Upper lobe of left lung (tissue), 6 donors: ENCODE measurements around the gene N4BP2L2. TPM values are rescaled to one million over a fixed set of nuclear protein-coding genes. Genes with fewer than 3 reads are reported as not detected.

Source experiments
- ATAC-seq, 2 donors: fragments of 200-7000 bp; cut with Tn5 transposase; one replicate each; pipeline ENCODE4 v1.9.1; 2022; ENCODE audit warnings: mild to moderate bottlenecking in 2 of 2, moderate library complexity in 2 of 2; ENCODE audit not compliant: low FRiP score in 2 of 2
- DNase-seq, 2 donors: peaks; one replicate each; pipeline ENCODE4 v3.0.0-alpha.2; 2019 to 2020
- H3K27ac ChIP-seq, 4 donors: fragments of 200-600 bp; sonication (generic); one replicate each; pipeline ENCODE4 v1.5.1; 2016 to 2019
- H3K27me3 ChIP-seq, 4 donors: fragments of 200-600 bp; sonication (generic); one replicate each; pipeline ENCODE4 v1.5.1; 2017 to 2019
- H3K36me3 ChIP-seq, 4 donors: fragments of 200-600 bp; sonication (generic); one replicate each; pipeline ENCODE4 v1.5.1; 2016 to 2019
- H3K4me1 ChIP-seq, 4 donors: fragments of 200-600 bp; sonication (generic); one replicate each; pipeline ENCODE4 v1.5.1; 2018 to 2019
- H3K4me3 ChIP-seq, 4 donors: fragments of 200-600 bp; sonication (generic); one replicate each; pipeline ENCODE4 v1.5.1; 2017 to 2019; ENCODE audit warnings: mild to moderate bottlenecking in 2 of 4, moderate library complexity in 1 of 4
- H3K9me3 ChIP-seq, 4 donors: fragments of 200-600 bp; sonication (generic); one replicate each; pipeline ENCODE4 v1.5.1; 2018 to 2019
- EP300 ChIP-seq, 4 donors: sonication (generic); formaldehyde crosslinking; IDR thresholded peaks; one replicate each; pipeline ENCODE4 v1.5.1; 2017; ENCODE audit warnings: antibody characterized with exemption in 4 of 4, control low read depth in 2 of 4
- POLR2A ChIP-seq, 4 donors: fragments of 450-650 bp; IDR thresholded peaks; one replicate each; pipeline ENCODE4 v1.5.1; 2016 to 2017; ENCODE audit warnings: antibody characterized with exemption in 4 of 4, mild to moderate bottlenecking in 2 of 4
- POLR2AphosphoS5 ChIP-seq, 2 donors: sonication (generic); formaldehyde crosslinking; IDR thresholded peaks; one replicate each; pipeline ENCODE4 v1.5.1; 2017; ENCODE audit warnings: antibody characterized with exemption in 2 of 2
- WGBS, 2 donors: methylation state at CpG; one replicate each; pipeline ENCODE4 v1.1.5; 2017 to 2018; 5-methylcytosine and 5-hydroxymethylcytosine counted together
- total RNA-seq, 6 donors: library from RNA; depleted of rRNA in 4 of 6; stranded (reverse); fragments of >200 nt in 4 of 6; gene quantifications; one replicate each; pipeline versions ENCODE4 v1.1.0 to v1.2.1, GENCODE V29; 2016 to 2021
- TF ChIP-seq, protein P1 (sequence below), 6 experiments: fragments of 450-650 bp in 4 of 6; fragments of 200-600 bp in 2 of 6; sonication (generic) in 2 of 6; IDR thresholded peaks; one replicate each; pipeline ENCODE4 v1.5.1; 2016 to 2019; ENCODE audit warnings: antibody characterized with exemption in 6 of 6
- donor health status: DM: no; HTN: no; CAD: no; lungs with moderate emphysema.
- donor health status: DM: no; HTN: yes; CAD: no; lungs with severe emphysema.

Gene N4BP2L2
- total RNA-seq, 6 donors from 2014 or later, result 93.7 to 583 (median 146) TPM

DNA sequence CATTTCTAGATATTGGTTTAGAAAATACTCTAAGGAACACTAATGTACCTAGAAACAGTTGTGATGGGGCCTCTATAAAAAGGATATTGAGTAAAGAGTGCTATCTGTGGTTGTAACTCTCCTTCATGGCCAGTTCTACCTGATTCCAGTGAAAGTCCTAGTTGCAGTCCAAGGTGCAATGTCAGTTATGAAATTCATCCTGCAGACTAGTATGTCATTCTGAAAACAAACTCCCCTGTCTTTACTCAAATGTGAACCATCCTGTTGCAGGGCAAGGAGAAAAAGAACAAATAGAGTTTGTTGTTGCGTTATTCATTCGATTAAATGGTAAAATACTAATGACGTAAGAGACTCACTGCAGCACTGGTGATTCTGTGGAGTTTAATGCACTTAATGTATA, 92.4 kb downstream of the N4BP2L2 start:
- TF ChIP-seq POLR2AphosphoS5 (IDR thresholded peaks at IDR 0.05), result no peak
- TF ChIP-seq EP300 (IDR thresholded peaks at IDR 0.05), result no peak
- TF ChIP-seq, protein P1, sequence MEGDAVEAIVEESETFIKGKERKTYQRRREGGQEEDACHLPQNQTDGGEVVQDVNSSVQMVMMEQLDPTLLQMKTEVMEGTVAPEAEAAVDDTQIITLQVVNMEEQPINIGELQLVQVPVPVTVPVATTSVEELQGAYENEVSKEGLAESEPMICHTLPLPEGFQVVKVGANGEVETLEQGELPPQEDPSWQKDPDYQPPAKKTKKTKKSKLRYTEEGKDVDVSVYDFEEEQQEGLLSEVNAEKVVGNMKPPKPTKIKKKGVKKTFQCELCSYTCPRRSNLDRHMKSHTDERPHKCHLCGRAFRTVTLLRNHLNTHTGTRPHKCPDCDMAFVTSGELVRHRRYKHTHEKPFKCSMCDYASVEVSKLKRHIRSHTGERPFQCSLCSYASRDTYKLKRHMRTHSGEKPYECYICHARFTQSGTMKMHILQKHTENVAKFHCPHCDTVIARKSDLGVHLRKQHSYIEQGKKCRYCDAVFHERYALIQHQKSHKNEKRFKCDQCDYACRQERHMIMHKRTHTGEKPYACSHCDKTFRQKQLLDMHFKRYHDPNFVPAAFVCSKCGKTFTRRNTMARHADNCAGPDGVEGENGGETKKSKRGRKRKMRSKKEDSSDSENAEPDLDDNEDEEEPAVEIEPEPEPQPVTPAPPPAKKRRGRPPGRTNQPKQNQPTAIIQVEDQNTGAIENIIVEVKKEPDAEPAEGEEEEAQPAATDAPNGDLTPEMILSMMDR (IDR thresholded peaks at IDR 0.05), result no peak
- TF ChIP-seq POLR2A (IDR thresholded peaks at IDR 0.05), result no peak
- Histone ChIP-seq H3K4me3 (no peak overlapping the region), H3K9me3 (no peaks in the 10 kb centered on the region), H3K4me1 (peaks cover 0 to 4% (median 0%) of the 10 kb centered on the region in 4 donors), H3K36me3 (peaks cover 0 to 4% (median 0%) of the 10 kb centered on the region in 4 donors), H3K27me3 (no peaks in the 10 kb centered on the region), H3K27ac (no peak overlapping the region)
- no peak for ATAC-seq
- 84 to 97% methylated on average over 3 of the region's 3 CpGs for WGBS, 2 donors
- no peak for DNase-seq

DNA sequence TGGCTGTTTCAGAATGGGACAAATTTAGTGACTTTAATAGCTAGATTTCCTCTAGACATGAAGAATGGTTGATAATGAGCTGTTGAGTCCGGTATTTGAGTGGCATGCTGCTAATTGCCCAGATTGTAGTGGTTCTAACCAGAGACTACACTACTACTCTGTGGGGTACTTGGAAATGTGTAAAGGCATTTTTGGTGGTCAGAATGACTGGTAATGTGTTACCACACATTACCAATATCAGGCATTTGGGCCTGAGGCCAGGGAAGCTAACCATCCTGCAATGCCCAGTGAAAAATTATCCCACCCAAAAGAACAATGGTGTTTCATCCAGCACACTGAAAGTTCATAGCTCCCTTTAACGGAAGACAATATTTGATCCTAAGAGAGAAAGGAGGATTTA, 93.1 kb downstream of the N4BP2L2 start:
- Histone ChIP-seq H3K27ac (no peak overlapping the region), H3K36me3 (peaks cover 0 to 4% (median 0%) of the 10 kb centered on the region in 4 donors), H3K4me1 (peaks cover 0 to 4% (median 0%) of the 10 kb centered on the region in 4 donors), H3K4me3 (no peak overlapping the region), H3K9me3 (no peaks in the 10 kb centered on the region), H3K27me3 (no peaks in the 10 kb centered on the region)
- TF ChIP-seq POLR2A (IDR thresholded peaks at IDR 0.05) (no peak), POLR2AphosphoS5 (IDR thresholded peaks at IDR 0.05) (no peak), EP300 (IDR thresholded peaks at IDR 0.05) (no peak)
- TF ChIP-seq, protein P1 (IDR thresholded peaks at IDR 0.05), result no peak
- DNase-seq (no peak), ATAC-seq (no peak)
- 95 to 97% methylated on average over 2 of the region's 2 CpGs for WGBS, 2 donors

DNA sequence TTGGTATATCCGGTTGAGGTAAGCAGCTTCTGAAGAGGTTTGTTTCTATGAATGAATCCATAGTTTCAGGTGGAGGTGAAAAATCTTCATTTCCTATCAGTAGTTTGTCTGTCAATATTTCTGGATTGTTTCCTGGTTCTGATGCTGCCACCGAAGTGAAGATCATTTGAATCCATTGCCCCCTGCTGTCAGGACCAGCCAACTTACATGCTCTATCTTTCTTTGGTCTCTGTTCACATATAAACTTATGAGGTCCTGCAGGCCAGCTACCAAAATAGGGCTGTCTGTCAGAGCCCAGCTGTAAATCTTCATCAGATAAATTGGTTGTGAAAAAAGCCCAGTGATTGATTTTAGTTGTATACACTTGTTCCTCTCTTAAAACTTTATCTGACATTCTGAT, 95.5 kb downstream of the N4BP2L2 start:
- WGBS, 2 donors, result 28 to 41% methylated on average over 2 of the region's 2 CpGs
- Histone ChIP-seq H3K9me3 (no peaks in the 10 kb centered on the region), H3K36me3 (peaks cover 0 to 4% (median 0%) of the 10 kb centered on the region in 4 donors), H3K27ac (no peak overlapping the region), H3K4me3 (no peak overlapping the region), H3K27me3 (no peaks in the 10 kb centered on the region), H3K4me1 (peaks cover 0 to 4% (median 0%) of the 10 kb centered on the region in 4 donors)
- no peak for DNase-seq
- no peak for ATAC-seq
- no peak for TF ChIP-seq EP300 (IDR thresholded peaks at IDR 0.05)
- TF ChIP-seq, protein P1 (IDR thresholded peaks at IDR 0.05), result peak in 5 of 6 experiments; percentile 14 to 38 (median 29)

DNA sequence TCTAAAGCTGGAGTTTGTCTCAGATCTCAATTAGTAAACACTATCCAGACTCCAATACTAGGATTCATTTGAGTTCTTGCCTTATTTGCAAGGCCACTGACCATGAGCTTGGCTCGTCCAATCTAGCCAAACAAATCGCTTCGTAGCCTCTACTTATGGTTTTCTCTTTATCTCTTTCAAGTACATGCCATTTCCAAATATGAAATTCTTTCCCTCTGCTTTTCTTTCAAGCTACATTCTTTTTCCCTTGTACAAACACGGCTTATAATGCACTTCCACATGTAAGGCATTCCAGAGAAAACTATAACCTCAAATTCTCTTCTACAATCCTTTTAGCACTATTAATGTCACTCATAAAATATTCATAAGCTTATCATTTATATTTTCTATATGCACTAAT, 99.7 kb downstream of the N4BP2L2 start:
- no peaks in the 10 kb centered on the region for H3K9me3 ChIP-seq
- H3K36me3 ChIP-seq, result peaks cover 0 to 2% (median 0%) of the 10 kb centered on the region in 4 donors
- no peaks in the 10 kb centered on the region for H3K27me3 ChIP-seq
- H3K4me1 ChIP-seq, result no peaks in the 10 kb centered on the region
- ATAC-seq, result no peak
- TF ChIP-seq POLR2A (IDR thresholded peaks at IDR 0.05), result no peak
- TF ChIP-seq, protein P1 (IDR thresholded peaks at IDR 0.05), result no peak
- no peak for TF ChIP-seq POLR2AphosphoS5 (IDR thresholded peaks at IDR 0.05)
- TF ChIP-seq EP300 (IDR thresholded peaks at IDR 0.05), result no peak
- H3K27ac ChIP-seq, result no peak overlapping the region
- no peak overlapping the region for H3K4me3 ChIP-seq
- DNase-seq, result no peak
- 80 to 82% methylated on average over 4 of the region's 4 CpGs for WGBS, 2 donors

DNA sequence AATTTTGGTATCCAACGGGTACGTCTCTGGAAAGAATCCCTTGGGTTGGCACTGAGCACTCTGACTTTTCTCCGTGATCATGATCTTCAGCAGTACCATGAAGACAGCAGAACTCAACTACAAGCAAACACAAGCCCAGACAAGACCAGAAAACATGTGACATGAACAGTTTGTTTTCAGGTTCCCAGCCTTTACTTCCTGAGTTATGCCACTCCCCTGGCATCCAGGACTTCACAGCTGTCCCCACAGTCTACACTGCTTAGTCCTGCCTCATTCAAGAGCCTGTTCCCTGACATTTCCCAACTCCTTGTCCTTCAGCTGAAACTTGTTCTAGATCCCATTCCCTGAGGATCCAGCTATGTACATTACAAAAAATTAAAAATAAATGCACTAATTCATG, 105.7 kb downstream of the N4BP2L2 start:
- H3K9me3 ChIP-seq, result no peaks in the 10 kb centered on the region
- H3K4me3 ChIP-seq, result no peak overlapping the region
- no peak overlapping the region for H3K27ac ChIP-seq
- no peaks in the 10 kb centered on the region for H3K27me3 ChIP-seq
- H3K36me3 ChIP-seq, result peaks cover 0 to 2% (median 0%) of the 10 kb centered on the region in 4 donors
- no peak for DNase-seq
- ATAC-seq, result no peak
- peaks cover 11 to 22% (median 17%) of the 10 kb centered on the region in 4 donors for H3K4me1 ChIP-seq
- peak in 1 of 2 donors; percentile 33 for TF ChIP-seq POLR2AphosphoS5 (IDR thresholded peaks at IDR 0.05)
- TF ChIP-seq, protein P1 (IDR thresholded peaks at IDR 0.05), result no peak
- 71 to 86% methylated on average over 3 of the region's 3 CpGs for WGBS, 2 donors
